Transverse colon (tissue), 4 donors: ENCODE data around the gene GALNT12. TPM values are rescaled to one million over a fixed set of nuclear protein-coding genes. Genes with fewer than 3 reads are reported as not detected.

Experiments used
- DNase-seq: peaks from one replicate; pipeline ENCODE4 v3.0.0-alpha.2; 2019
- H3K27ac ChIP-seq, 4 donors: fragments of 200-600 bp; sonication (generic); 2 replicates each; pipeline ENCODE4 v1.5.1; 2016 to 2018; ENCODE audit warnings: inconsistent platforms in 4 of 4
- H3K27me3 ChIP-seq: fragments of 200-600 bp; sonication (generic); 2 replicates; pipeline ENCODE4 v1.5.1; 2017; ENCODE audit warnings: inconsistent platforms
- H3K36me3 ChIP-seq, 4 donors: fragments of 200-600 bp; sonication (generic); 2 replicates each; pipeline ENCODE4 v1.5.1; 2017 to 2019; ENCODE audit warnings: inconsistent platforms in 4 of 4
- H3K4me1 ChIP-seq, 4 donors: fragments of 200-600 bp; sonication (generic); 2 replicates each; pipeline ENCODE4 v1.5.1; 2017 to 2020; ENCODE audit warnings: inconsistent platforms in 4 of 4
- H3K4me3 ChIP-seq, 4 donors: fragments of 200-600 bp; sonication (generic); 1 replicate in 1 of 4; 2 replicates in 3 of 4; pipeline versions ENCODE4 v1.5.1 to v1.6.1; 2017 to 2019; ENCODE audit warnings: inconsistent platforms in 4 of 4
- H3K9me3 ChIP-seq, 2 donors: fragments of 200-600 bp; sonication (generic); 2 replicates each; pipeline ENCODE4 v1.5.1; 2017 to 2019; ENCODE audit warnings: inconsistent platforms in 2 of 2
- EP300 ChIP-seq: sonication (generic); formaldehyde crosslinking; IDR thresholded peaks from one replicate; pipeline ENCODE4 v1.6.1; 2017; ENCODE audit warnings: antibody characterized with exemption, low read depth
- POLR2A ChIP-seq: fragments of 450-650 bp; IDR thresholded peaks from one replicate; pipeline ENCODE4 v1.6.1; 2016; ENCODE audit warnings: antibody characterized with exemption, mild to moderate bottlenecking, moderate library complexity
- POLR2AphosphoS5 ChIP-seq, 3 donors: sonication (generic); formaldehyde crosslinking; IDR thresholded peaks; one replicate each; pipeline ENCODE4 v1.6.1; 2016; ENCODE audit warnings: antibody characterized with exemption in 3 of 3
- WGBS, 2 donors: methylation state at CpG; one replicate each; pipeline ENCODE4 v1.1.5; 2018; ENCODE audit warnings: low coverage in 1 of 2; 5-methylcytosine and 5-hydroxymethylcytosine counted together
- in situ Hi-C, 4 donors: fragments of 200-750 bp; cut with MboI; loops; one replicate each; pipeline versions ENCODE4 v1.15.0 to v1.15.1; 2017; ENCODE audit warnings: low sequenced_read_pairs in 3 of 4, low pct_ligation_motif_present in 1 of 4, low pct_unique_long_range_greater_than_20kb in 1 of 4
- intact Hi-C: fragments of 100-400 bp; cut with DNase I; formaldehyde crosslinking; loops from one replicate; pipeline ENCODE4 v1.15.1; 2023; ENCODE audit warnings: low total_unique reads
- total RNA-seq, 4 donors: library from RNA; depleted of rRNA; stranded (reverse); fragments of >200 nt; gene quantifications; one replicate each; pipeline ENCODE4 v1.1.0, GENCODE V29; 2016
- TF ChIP-seq, protein P1 (sequence below), 5 experiments: fragments of 200-600 bp in 3 of 5; fragments of 450-650 bp in 2 of 5; sonication (generic) in 3 of 5; IDR thresholded peaks; 1 replicate in 2 of 5; 2 replicates in 3 of 5; pipeline ENCODE4 v1.5.1; 2016 to 2017; ENCODE audit warnings: antibody characterized with exemption in 5 of 5, inconsistent platforms in 3 of 5, mild to moderate bottlenecking in 2 of 5, moderate library complexity in 1 of 5

GALNT12 gene, protein sequence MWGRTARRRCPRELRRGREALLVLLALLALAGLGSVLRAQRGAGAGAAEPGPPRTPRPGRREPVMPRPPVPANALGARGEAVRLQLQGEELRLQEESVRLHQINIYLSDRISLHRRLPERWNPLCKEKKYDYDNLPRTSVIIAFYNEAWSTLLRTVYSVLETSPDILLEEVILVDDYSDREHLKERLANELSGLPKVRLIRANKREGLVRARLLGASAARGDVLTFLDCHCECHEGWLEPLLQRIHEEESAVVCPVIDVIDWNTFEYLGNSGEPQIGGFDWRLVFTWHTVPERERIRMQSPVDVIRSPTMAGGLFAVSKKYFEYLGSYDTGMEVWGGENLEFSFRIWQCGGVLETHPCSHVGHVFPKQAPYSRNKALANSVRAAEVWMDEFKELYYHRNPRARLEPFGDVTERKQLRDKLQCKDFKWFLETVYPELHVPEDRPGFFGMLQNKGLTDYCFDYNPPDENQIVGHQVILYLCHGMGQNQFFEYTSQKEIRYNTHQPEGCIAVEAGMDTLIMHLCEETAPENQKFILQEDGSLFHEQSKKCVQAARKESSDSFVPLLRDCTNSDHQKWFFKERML
- 100 to 1,000 TPM in 3 of 4 donors, 10 to 100 TPM in 1; 79.7 to 174 (median 120) TPM for total RNA-seq

DNA sequence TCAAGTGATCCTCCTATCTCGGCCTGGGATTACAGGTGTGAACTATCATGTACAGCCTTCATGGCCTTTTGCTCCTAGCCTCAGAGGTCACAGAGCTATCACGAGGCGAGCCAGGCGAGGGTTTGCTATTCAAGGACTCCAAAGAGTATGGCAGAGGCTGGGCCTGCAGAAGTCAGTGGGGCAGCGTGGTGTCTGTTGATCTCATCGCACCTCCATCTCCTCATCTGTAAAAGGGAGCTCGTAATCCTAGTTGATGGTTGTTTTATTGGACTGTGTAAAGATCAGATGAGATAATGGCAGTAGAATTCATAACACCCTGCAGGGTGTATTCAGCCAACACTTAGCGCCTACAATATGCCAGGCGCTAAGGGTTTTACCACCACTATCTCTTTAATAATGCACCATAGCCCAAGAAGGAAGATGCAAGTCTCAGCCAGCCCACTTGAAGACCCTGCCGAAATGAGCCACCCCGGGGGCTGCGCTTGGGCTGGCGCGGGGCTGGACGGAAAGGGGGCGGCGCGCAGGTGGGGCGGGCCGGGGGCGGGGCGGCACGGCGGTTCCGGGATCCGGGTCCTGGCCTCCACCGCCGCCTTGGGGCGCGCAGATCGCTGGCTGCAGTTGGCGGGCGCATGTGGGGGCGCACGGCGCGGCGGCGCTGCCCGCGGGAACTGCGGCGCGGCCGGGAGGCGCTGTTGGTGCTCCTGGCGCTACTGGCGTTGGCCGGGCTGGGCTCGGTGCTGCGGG, at the start of gene GALNT12:
Gene GALNT12 (plus strand): TSS at position 601 of the 744 bp plus-strand sequence. CDS start 29 bp downstream, at position 630.
- intact Hi-C loops, result no loop called here
- peak; percentile 74 for DNase-seq
- 7 to 14% methylated on average over 3 to 14 of the region's 51 CpGs for WGBS, 2 donors
- no peak for TF ChIP-seq EP300
- peak; percentile 40 for TF ChIP-seq POLR2A
- TF ChIP-seq POLR2AphosphoS5 (IDR thresholded peaks at IDR 0.05), result peak in 2 of 3 donors; percentile 27 to 65
- TF ChIP-seq, protein P1, sequence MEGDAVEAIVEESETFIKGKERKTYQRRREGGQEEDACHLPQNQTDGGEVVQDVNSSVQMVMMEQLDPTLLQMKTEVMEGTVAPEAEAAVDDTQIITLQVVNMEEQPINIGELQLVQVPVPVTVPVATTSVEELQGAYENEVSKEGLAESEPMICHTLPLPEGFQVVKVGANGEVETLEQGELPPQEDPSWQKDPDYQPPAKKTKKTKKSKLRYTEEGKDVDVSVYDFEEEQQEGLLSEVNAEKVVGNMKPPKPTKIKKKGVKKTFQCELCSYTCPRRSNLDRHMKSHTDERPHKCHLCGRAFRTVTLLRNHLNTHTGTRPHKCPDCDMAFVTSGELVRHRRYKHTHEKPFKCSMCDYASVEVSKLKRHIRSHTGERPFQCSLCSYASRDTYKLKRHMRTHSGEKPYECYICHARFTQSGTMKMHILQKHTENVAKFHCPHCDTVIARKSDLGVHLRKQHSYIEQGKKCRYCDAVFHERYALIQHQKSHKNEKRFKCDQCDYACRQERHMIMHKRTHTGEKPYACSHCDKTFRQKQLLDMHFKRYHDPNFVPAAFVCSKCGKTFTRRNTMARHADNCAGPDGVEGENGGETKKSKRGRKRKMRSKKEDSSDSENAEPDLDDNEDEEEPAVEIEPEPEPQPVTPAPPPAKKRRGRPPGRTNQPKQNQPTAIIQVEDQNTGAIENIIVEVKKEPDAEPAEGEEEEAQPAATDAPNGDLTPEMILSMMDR (IDR thresholded peaks at IDR 0.05), result peak in 1 of 5 experiments; percentile 36
- Histone ChIP-seq H3K27ac (peak within 1 kb of the TSS; percentile 82 to 89 (median 88)), H3K27me3 (no peaks in the 10 kb centered on the region), H3K4me1 (peaks cover 18 to 69% (median 57%) of the 10 kb centered on the region in 4 donors), H3K9me3 (no peaks in the 10 kb centered on the region), H3K4me3 (peak within 1 kb of the TSS; percentile 19 to 94 (median 64)), H3K36me3 (no peaks in the 10 kb centered on the region)
- in situ Hi-C loops, result no loop called here

DNA sequence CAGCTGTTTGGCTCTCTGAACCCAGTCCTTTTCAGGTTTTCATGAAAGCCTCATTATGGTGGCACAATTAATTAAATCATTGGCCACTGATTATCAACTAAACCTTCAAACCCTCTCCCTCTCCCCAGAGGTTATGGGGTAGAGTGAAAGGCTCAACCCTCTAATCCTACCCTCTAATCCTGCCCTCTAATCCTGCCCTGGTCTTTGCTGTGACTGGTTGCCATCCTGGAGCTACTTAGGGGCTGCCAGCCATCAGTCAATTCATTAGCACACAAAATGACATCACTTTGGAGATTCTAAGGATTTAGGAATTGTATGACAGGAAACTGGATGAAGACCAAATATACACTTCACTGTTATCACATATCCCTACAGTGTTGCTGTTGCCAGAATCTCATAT, 47.2 kb upstream of the GALNT12 start:
- Histone ChIP-seq H3K9me3 (no peaks in the 10 kb centered on the region), H3K27me3 (no peaks in the 10 kb centered on the region), H3K36me3 (peaks cover 0 to 10% (median 5%) of the 10 kb centered on the region in 4 donors), H3K4me1 (no peaks in the 10 kb centered on the region), H3K27ac (no peak overlapping the region), H3K4me3 (no peak overlapping the region)
- no peak for TF ChIP-seq EP300
- TF ChIP-seq, protein P1 (IDR thresholded peaks at IDR 0.05), result no peak
- no peak for TF ChIP-seq POLR2A
- TF ChIP-seq POLR2AphosphoS5 (IDR thresholded peaks at IDR 0.05), result no peak
- DNase-seq, result no peak
- in situ Hi-C loops, result no loop called here
- intact Hi-C loops, result no loop called here

DNA sequence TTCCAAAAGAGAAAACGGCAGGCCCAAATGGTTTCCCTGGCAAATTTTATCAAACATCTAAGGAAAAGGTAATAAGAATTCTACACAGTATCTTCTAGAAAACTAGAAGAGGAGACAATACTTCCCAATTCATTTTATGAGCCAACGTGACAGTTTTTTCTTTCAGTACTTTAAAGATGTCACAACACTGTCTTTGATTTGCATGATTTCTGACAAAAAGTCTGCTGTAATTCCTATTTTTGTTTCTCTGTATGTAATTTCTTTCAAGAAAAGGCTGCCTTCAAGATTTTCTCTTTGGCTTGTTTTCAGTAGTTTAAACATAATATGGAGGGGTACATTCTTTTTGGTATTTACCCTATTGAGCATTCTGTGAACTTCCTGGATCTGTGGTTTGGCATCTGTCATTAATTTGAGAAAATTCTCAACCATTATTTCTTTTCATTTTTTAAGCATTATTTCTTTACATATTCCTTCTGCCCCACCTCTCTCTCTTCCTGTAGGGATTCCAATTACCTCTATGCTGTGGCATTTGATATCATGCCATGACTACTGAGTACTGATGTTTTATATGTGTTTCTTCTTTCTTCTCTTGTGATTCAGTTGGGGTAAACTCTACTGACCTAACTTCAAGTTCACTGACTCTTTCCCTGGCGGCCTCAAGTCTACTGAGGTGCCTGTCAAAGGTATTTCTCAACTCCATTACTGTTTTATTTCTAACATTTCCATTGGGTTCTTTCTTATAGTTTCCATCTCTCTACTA, 43.3 kb upstream of the GALNT12 start:
- DNase-seq, result no peak
- Histone ChIP-seq H3K4me1 (no peaks in the 10 kb centered on the region), H3K4me3 (no peak overlapping the region), H3K9me3 (no peaks in the 10 kb centered on the region), H3K36me3 (peaks cover 0 to 11% (median 4%) of the 10 kb centered on the region in 4 donors), H3K27me3 (no peaks in the 10 kb centered on the region), H3K27ac (no peak overlapping the region)
- in situ Hi-C loops (no loop called here), intact Hi-C loops (no loop called here)
- TF ChIP-seq POLR2AphosphoS5 (IDR thresholded peaks at IDR 0.05) (no peak), POLR2A (no peak), EP300 (no peak)
- TF ChIP-seq, protein P1 (IDR thresholded peaks at IDR 0.05), result no peak
- 92 to 93% methylated on average over 3 of the region's 3 CpGs for WGBS, 2 donors
